ENCODE measurements around the gene POLR2B. TPM values are rescaled to one million over a fixed set of nuclear protein-coding genes. Genes with fewer than 3 reads are reported as not detected.

The POLR2B gene
- total RNA-seq, 1 donor from 2014 or later = 135 TPM

DNA sequence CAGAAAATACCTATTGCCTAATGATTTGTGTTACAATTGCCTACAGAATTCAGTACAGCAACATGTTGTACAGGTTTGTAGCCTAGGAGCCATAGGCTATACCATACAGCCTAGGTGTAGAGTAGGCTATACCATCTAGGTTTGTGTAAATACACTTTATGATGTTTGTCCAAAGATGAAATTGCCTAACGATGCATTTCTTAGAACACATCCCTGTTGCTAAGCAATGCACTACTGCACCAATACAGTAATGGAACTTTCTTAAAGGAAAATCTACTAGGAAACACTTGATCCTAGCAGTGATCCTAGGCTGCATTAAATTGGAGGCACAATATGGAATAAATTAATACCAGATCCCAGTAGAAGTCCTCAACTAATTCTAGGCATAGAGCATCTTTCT, 19.6 kb upstream of the POLR2B start:
- DNase-seq = no peak
- TF ChIP-seq, protein P1, sequence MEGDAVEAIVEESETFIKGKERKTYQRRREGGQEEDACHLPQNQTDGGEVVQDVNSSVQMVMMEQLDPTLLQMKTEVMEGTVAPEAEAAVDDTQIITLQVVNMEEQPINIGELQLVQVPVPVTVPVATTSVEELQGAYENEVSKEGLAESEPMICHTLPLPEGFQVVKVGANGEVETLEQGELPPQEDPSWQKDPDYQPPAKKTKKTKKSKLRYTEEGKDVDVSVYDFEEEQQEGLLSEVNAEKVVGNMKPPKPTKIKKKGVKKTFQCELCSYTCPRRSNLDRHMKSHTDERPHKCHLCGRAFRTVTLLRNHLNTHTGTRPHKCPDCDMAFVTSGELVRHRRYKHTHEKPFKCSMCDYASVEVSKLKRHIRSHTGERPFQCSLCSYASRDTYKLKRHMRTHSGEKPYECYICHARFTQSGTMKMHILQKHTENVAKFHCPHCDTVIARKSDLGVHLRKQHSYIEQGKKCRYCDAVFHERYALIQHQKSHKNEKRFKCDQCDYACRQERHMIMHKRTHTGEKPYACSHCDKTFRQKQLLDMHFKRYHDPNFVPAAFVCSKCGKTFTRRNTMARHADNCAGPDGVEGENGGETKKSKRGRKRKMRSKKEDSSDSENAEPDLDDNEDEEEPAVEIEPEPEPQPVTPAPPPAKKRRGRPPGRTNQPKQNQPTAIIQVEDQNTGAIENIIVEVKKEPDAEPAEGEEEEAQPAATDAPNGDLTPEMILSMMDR (IDR thresholded peaks at IDR 0.05; ENCODE audit: partially characterized antibody, unreplicated experiment) = no peak
- Mint-ChIP-seq H3K4me3 (ENCODE audit: unreplicated experiment) (no peak overlapping the region), H3K9me3 (ENCODE audit: unreplicated experiment) (no peaks in the 10 kb centered on the region), H3K27me3 (ENCODE audit: unreplicated experiment) (peaks cover 1% of the 10 kb centered on the region), H3K4me1 (ENCODE audit: low read depth, unreplicated experiment) (peaks cover 5% of the 10 kb centered on the region), H3K27ac (ENCODE audit: unreplicated experiment) (no peak overlapping the region), H3K36me3 (ENCODE audit: unreplicated experiment) (no peaks in the 10 kb centered on the region)

- H3K27me3 Mint-ChIP-seq (ENCODE audit: unreplicated experiment) = no peaks in the 10 kb centered on the region
- no peak overlapping the region for H3K4me3 Mint-ChIP-seq (ENCODE audit: unreplicated experiment)
- DNase-seq = no peak
- H3K27ac Mint-ChIP-seq (ENCODE audit: unreplicated experiment) = no peak overlapping the region
- TF ChIP-seq, protein P1 (IDR thresholded peaks at IDR 0.05; ENCODE audit: partially characterized antibody, unreplicated experiment) = no peak
- H3K4me1 Mint-ChIP-seq (ENCODE audit: low read depth, unreplicated experiment) = peaks cover 5% of the 10 kb centered on the region
- H3K9me3 Mint-ChIP-seq (ENCODE audit: unreplicated experiment) = no peaks in the 10 kb centered on the region
- H3K36me3 Mint-ChIP-seq (ENCODE audit: unreplicated experiment) = no peaks in the 10 kb centered on the region
Observed at GRCh38 chr4:56961107-56961500, 17.6 kb upstream of the POLR2B start.

- H3K27me3 Mint-ChIP-seq (ENCODE audit: unreplicated experiment) = peaks cover 5% of the 10 kb centered on the region
- no peak overlapping the region for H3K27ac Mint-ChIP-seq (ENCODE audit: unreplicated experiment)
- peaks cover 11% of the 10 kb centered on the region for H3K36me3 Mint-ChIP-seq (ENCODE audit: unreplicated experiment)
- peaks cover 4% of the 10 kb centered on the region for H3K9me3 Mint-ChIP-seq (ENCODE audit: unreplicated experiment)
- TF ChIP-seq, protein P1 (IDR thresholded peaks at IDR 0.05; ENCODE audit: partially characterized antibody, unreplicated experiment) = no peak
- no peak for DNase-seq
- H3K4me1 Mint-ChIP-seq (ENCODE audit: low read depth, unreplicated experiment) = peaks cover 5% of the 10 kb centered on the region
- no peak overlapping the region for H3K4me3 Mint-ChIP-seq (ENCODE audit: unreplicated experiment)
Observed at GRCh38 chr4:56971383-56971782, 7.3 kb upstream of the POLR2B start.

- peaks cover 6% of the 10 kb centered on the region for H3K27me3 Mint-ChIP-seq (ENCODE audit: unreplicated experiment)
- peaks cover 11% of the 10 kb centered on the region for H3K36me3 Mint-ChIP-seq (ENCODE audit: unreplicated experiment)
- DNase-seq = no peak
- peaks cover 5% of the 10 kb centered on the region for H3K4me1 Mint-ChIP-seq (ENCODE audit: low read depth, unreplicated experiment)
- peaks cover 5% of the 10 kb centered on the region for H3K9me3 Mint-ChIP-seq (ENCODE audit: unreplicated experiment)
- H3K4me3 Mint-ChIP-seq (ENCODE audit: unreplicated experiment) = no peak overlapping the region
- TF ChIP-seq, protein P1 (IDR thresholded peaks at IDR 0.05; ENCODE audit: partially characterized antibody, unreplicated experiment) = no peak
- peak overlapping the region; percentile 15 for H3K27ac Mint-ChIP-seq (ENCODE audit: unreplicated experiment)
Observed at GRCh38 chr4:56972389-56972788, 6.3 kb upstream of the POLR2B start.

GRCh38 chr4:56972809-56973208, 5.9 kb upstream of the POLR2B start:
- TF ChIP-seq, protein P1 (IDR thresholded peaks at IDR 0.05; ENCODE audit: partially characterized antibody, unreplicated experiment) = no peak
- peaks cover 5% of the 10 kb centered on the region for H3K4me1 Mint-ChIP-seq (ENCODE audit: low read depth, unreplicated experiment)
- H3K27ac Mint-ChIP-seq (ENCODE audit: unreplicated experiment) = no peak overlapping the region
- peaks cover 9% of the 10 kb centered on the region for H3K9me3 Mint-ChIP-seq (ENCODE audit: unreplicated experiment)
- H3K27me3 Mint-ChIP-seq (ENCODE audit: unreplicated experiment) = peaks cover 6% of the 10 kb centered on the region
- no peak for DNase-seq
- H3K4me3 Mint-ChIP-seq (ENCODE audit: unreplicated experiment) = no peak overlapping the region
- peaks cover 11% of the 10 kb centered on the region for H3K36me3 Mint-ChIP-seq (ENCODE audit: unreplicated experiment)
